Measurements from ENCODE around the gene CBX6. TPM values are rescaled to one million over a fixed set of nuclear protein-coding genes. Genes with fewer than 3 reads are reported as not detected.

CBX6 gene
- polyA plus RNA-seq, 2 of the 4 experiments (the other 2 are of a cell fraction): 9.8 to 24.0 TPM

DNA sequence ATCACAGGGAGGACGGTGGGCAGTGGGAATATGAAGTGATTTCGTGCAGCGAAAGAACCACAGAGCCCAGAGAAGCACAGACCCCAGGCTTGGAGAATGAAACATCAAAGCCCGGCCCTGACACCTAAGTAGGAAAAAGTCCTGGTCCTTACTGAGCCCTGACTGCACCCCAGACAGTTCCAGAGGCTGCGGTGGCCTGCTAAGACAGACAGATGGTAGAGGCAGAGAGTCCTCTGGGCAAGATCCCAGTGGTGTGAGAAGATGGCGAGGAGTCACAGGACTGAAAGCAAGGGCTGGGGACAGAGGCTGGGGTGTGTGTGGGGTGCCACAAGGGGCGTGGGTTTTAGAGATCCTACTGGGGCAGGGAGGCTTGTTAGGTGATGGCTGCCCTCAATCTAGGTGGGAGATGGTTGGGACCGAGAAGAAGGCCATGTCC lies 3.7 kb downstream of the CBX6 start:
- TF ChIP-seq SREBF2 (IDR thresholded peaks at IDR 0.05): no peak
- TF ChIP-seq NFE2L2 (conservative IDR thresholded peaks at IDR 0.05; ENCODE audit: low read length): no peak
- TF ChIP-seq NPAS2 (CRISPR knock-in tag; IDR thresholded peaks at IDR 0.05; ENCODE audit: borderline replicate concordance): no peak
- no peak for TF ChIP-seq RAD21 (conservative IDR thresholded peaks at IDR 0.05 in 1 of 2, IDR thresholded peaks at IDR 0.05 in 1 of 2)
- TF ChIP-seq HEYL (CRISPR knock-in tag; IDR thresholded peaks at IDR 0.05): no peak
- no peak for TF ChIP-seq ZSCAN20 (CRISPR knock-in tag; IDR thresholded peaks at IDR 0.05)
- no peak for TF ChIP-seq MAFK (IDR thresholded peaks at IDR 0.05; ENCODE audit: partially characterized antibody)
- TF ChIP-seq CHD2 (IDR thresholded peaks at IDR 0.05; ENCODE audit: low read length, partially characterized antibody): no peak
- TF ChIP-seq, protein P1, sequence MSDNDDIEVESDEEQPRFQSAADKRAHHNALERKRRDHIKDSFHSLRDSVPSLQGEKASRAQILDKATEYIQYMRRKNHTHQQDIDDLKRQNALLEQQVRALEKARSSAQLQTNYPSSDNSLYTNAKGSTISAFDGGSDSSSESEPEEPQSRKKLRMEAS (IDR thresholded peaks at IDR 0.05): no peak
- no peak for TF ChIP-seq ZFP36 (IDR thresholded peaks at IDR 0.05; ENCODE audit: borderline replicate concordance, partially characterized antibody)
- TF ChIP-seq, protein P2, sequence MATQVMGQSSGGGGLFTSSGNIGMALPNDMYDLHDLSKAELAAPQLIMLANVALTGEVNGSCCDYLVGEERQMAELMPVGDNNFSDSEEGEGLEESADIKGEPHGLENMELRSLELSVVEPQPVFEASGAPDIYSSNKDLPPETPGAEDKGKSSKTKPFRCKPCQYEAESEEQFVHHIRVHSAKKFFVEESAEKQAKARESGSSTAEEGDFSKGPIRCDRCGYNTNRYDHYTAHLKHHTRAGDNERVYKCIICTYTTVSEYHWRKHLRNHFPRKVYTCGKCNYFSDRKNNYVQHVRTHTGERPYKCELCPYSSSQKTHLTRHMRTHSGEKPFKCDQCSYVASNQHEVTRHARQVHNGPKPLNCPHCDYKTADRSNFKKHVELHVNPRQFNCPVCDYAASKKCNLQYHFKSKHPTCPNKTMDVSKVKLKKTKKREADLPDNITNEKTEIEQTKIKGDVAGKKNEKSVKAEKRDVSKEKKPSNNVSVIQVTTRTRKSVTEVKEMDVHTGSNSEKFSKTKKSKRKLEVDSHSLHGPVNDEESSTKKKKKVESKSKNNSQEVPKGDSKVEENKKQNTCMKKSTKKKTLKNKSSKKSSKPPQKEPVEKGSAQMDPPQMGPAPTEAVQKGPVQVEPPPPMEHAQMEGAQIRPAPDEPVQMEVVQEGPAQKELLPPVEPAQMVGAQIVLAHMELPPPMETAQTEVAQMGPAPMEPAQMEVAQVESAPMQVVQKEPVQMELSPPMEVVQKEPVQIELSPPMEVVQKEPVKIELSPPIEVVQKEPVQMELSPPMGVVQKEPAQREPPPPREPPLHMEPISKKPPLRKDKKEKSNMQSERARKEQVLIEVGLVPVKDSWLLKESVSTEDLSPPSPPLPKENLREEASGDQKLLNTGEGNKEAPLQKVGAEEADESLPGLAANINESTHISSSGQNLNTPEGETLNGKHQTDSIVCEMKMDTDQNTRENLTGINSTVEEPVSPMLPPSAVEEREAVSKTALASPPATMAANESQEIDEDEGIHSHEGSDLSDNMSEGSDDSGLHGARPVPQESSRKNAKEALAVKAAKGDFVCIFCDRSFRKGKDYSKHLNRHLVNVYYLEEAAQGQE (IDR thresholded peaks at IDR 0.05): no peak
- TF ChIP-seq HOXA7 (CRISPR knock-in tag; IDR thresholded peaks at IDR 0.05): no peak
- TF ChIP-seq, protein P3, sequence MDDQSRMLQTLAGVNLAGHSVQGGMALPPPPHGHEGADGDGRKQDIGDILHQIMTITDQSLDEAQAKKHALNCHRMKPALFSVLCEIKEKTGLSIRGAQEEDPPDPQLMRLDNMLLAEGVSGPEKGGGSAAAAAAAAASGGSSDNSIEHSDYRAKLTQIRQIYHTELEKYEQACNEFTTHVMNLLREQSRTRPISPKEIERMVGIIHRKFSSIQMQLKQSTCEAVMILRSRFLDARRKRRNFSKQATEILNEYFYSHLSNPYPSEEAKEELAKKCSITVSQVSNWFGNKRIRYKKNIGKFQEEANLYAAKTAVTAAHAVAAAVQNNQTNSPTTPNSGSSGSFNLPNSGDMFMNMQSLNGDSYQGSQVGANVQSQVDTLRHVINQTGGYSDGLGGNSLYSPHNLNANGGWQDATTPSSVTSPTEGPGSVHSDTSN (IDR thresholded peaks at IDR 0.05): no peak
- TF ChIP-seq CHD4 (IDR thresholded peaks at IDR 0.05; ENCODE audit: borderline replicate concordance): no peak
- no peak for TF ChIP-seq ESRRA (IDR thresholded peaks at IDR 0.05; ENCODE audit: borderline replicate concordance, low read length)
- no peak for ATAC-seq
- ChIA-PET CTCF (interaction anchor here (0.6 to 9.2 kb wide), 30 partner anchors 9 to 451 kb away, joined by 3 to 112 read pairs (median 8); partner anchors contain the start of genes APOBEC3B and NPTXR), POLR2A (interaction anchor here (0.6 to 1.1 kb wide), 4 partner anchors 25 to 345 kb away, joined by 3 to 8 read pairs (median 3); partner anchors contain the start of gene NPTXR)
- no peak overlapping the region for H3K4me3 ChIP-seq
- no peak overlapping the region for H3K4me2 ChIP-seq
- H3K9me3 ChIP-seq: no peaks in the 10 kb centered on the region
- whole genome bisulfite sequencing (ENCODE audit: missing lambda C conversion rate): 78% methylated on average over 8 of the region's 8 CpGs
- DNase-seq (ENCODE audit: low read depth in 1 of 2, low spot score in 1 of 2): no peak
- H3K4me1 ChIP-seq: peaks cover 20% of the 10 kb centered on the region
- peak overlapping the region in 1 of 2 experiments; percentile 54; a peak in 3 of 6 replicates for H3K27ac ChIP-seq
- no peak for FAIRE-seq

DNA sequence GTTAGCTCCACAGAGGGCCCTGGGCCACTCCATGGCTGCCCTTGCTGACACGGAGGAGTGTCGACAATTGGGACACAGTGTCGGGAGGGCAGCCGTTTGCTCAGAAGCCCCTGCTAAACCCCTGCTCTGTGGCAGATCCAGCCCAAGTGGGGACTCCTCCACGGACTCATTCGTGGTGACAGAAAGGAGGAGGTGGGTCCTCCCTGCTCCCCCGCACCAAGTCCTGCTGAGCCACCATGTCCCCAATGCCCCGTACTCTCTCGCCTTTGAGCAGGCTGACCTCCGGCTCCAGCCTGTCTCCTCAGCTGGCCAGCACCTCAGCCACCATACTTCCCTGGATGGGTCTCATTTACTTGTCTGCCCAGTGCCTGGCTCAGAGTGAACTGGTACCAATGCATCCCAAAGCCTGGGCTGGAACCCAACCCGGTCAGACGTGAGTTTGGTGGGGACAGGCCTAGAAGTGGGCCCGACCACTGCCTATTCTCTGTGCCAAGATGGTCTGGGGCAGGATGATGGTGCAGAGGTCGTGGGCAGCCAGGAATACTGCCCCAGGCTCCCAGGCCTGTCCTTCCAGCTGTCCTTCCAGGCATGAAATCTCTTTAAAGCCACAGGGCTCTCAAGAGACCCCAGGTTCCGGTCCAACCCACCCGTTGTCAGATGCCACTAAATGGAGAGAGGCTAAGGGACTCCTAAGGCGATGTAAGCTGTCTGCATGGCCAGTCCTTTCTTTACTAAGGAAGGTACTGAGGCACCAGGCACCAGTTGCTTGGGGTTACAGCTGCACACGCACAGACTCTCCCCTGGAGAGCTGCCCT lies 4.3 kb downstream of the CBX6 start:
- ChIA-PET POLR2A (interaction anchor here (0.6 kb wide), 1 partner anchor 346 kb away, joined by 8 read pairs; no protein-coding TSS in a partner anchor), CTCF (interaction anchor here (0.6 to 9.2 kb wide), 8 partner anchors 11 to 255 kb away, joined by 3 to 112 read pairs (median 6); no protein-coding TSS in a partner anchor)
- no peak for ATAC-seq
- Histone ChIP-seq H3K4me2 (no peak overlapping the region), H3K4me1 (peaks cover 17% of the 10 kb centered on the region; the same call in 2 of the 3 replicates), H3K4me3 (no peak overlapping the region), H3K27ac (no peak overlapping the region), H3K9me3 (no peaks in the 10 kb centered on the region)
- no peak for FAIRE-seq
- 94% methylated on average over 17 of the region's 18 CpGs for WGBS (ENCODE audit: missing lambda C conversion rate)
- DNase-seq (ENCODE audit: low read depth in 1 of 2, low spot score in 1 of 2): no peak
- TF ChIP-seq POLR2AphosphoS2 (conservative IDR thresholded peaks at IDR 0.05; ENCODE audit: low read length) (no peak), TFCP2L1 (CRISPR knock-in tag; IDR thresholded peaks at IDR 0.05) (no peak), EHF (CRISPR knock-in tag; IDR thresholded peaks at IDR 0.05) (no peak), FOSL2 (IDR thresholded peaks at IDR 0.05) (no peak), FOSL2 (CRISPR knock-in tag; IDR thresholded peaks at IDR 0.05) (no peak), NPAS2 (CRISPR knock-in tag; IDR thresholded peaks at IDR 0.05; ENCODE audit: borderline replicate concordance) (no peak), CBX2 (IDR thresholded peaks at IDR 0.05; ENCODE audit: borderline replicate concordance, low read depth) (no peak), TP53 (CRISPR knock-in tag; IDR thresholded peaks at IDR 0.05) (no peak), EHMT2 (IDR thresholded peaks at IDR 0.05; ENCODE audit: low read depth) (no peak), CHD4 (IDR thresholded peaks at IDR 0.05; ENCODE audit: borderline replicate concordance) (no peak), POLR2A (IDR thresholded peaks at IDR 0.05; ENCODE audit: low read length) (no peak), RNF2 (IDR thresholded peaks at IDR 0.05; ENCODE audit: borderline replicate concordance, low read depth) (no peak), HOXB5 (CRISPR knock-in tag; IDR thresholded peaks at IDR 0.05) (no peak)
- TF ChIP-seq, protein P4, sequence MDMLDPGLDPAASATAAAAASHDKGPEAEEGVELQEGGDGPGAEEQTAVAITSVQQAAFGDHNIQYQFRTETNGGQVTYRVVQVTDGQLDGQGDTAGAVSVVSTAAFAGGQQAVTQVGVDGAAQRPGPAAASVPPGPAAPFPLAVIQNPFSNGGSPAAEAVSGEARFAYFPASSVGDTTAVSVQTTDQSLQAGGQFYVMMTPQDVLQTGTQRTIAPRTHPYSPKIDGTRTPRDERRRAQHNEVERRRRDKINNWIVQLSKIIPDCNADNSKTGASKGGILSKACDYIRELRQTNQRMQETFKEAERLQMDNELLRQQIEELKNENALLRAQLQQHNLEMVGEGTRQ (IDR thresholded peaks at IDR 0.05): no peak
- TF ChIP-seq, protein P2 (IDR thresholded peaks at IDR 0.05): no peak

Measured in A549 (cell line).